Activated T-cell treated with anti-CD3 and anti-CD28 coated beads for 1 hour (primary cell): ENCODE measurements around the gene MYDGF.

Experiments
- DNase-seq: peaks from one replicate; pipeline ENCODE4 v3.0.0-alpha.2; 2020; ENCODE audit warnings: low read depth

Gene MYDGF

DNA sequence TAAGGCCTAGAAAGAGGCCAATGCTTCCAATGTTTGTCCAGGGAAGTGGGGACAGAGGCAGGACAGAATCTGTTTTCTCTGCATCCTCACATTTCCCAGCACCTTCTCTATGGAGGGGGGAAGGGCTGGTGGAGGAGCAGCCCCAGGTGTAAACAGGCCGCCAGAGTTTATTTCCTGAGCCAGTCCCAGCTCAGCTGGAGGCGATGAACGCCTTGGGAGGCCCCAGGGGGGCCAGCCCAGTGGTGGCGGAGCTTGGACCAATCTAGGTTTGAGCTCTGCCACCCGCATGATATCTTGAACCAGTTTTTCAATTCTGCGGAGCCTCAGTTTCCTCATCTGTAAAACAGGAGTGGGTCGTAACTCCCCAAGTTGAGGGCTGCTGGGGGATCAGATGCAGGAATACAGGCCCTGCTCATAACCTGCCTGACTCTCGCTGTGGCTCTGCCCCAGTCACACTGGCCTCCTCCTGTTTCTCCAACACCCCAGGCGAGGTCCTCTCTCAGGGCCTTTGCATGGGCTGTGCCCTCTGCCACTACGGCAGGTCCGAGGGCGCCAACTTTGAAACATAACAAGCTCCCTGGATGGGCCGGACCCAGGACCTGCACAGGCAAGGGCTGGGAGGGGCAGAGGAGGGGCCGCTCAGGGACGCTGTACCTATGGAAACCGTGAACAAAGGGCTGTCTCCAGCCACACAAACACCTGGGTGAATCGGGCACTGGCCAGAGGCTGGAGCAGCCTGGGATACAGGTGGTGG lies 29.7 kb downstream of the MYDGF start:
- DNase-seq = no peak

DNA sequence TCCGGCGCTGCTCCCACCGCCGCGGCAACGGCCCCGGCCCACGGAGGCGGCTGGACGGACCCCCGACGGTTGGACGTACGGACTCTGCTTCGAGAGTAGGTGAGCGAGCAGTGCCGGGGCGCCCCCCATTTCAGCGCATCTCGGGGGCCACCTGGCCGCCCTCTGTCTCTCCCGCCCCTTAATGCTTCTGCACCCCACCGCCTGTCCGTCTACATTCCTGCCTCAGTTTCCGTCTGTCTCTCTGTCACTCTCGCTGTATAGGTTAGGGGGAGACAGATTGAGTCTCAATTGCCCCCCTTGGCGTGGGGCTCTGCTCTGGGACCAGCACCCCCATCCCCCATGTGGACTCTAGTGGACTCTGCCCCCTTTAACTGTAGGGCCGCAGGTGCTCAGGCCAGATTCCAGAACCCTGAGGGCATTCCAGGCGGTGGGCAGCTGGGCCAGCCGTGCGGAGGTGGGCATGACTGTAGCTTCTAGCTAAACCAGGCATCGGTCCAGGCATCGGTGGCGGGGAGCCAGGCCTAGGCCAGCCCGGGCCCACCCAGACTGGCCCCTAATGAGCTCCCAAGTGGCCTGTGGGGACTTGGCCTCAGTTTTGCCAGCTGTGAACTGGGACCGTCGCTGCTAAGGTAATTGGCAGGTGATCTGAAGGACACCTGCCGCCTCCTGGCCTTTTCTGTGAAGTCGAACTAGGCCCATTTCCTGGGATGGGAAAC lies 30.5 kb downstream of the MYDGF start:
- DNase-seq = no peak

DNA sequence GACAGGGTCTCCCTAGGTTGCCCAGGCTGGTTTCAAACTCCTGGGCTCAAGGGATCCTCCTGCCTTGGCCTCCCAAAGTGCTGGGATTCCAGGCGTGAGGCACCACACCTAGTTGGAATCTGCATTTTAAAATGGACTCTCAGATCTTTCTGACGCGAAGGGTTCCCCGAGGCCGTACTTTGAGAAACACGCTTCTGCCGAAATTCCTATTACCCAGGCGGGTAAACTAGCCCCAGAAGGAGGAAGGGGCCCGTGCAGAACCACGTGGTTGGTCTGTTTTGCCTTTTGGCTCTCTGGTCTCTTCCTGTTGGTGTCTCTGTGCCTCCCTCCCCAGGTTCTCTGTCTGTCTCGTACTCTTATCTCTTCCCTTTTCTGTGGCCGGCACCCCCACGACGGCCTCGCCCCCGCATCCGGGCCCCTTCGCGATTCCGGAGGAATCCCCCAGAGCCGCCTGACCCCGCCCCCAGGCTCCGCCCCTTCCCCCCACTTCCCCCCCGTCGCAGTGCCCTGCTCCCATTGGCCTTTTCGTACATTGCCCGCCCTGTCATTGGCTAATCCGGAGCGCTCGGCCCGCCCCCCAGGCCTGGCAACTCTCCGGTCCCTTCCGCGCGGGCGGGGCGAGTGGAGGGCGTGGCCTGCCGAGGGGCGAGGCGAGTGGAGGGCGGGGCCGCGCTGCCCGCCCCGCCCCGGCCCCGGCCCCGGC lies 31.2 kb downstream of the MYDGF start, which contains the start of gene TNFAIP8L1:
TNFAIP8L1 (plus strand) TSS at position 689 of the 703 bp plus-strand sequence. CDS start 12,354 bp downstream, outside the sequence.
- DNase-seq = peak; percentile 100

DNA sequence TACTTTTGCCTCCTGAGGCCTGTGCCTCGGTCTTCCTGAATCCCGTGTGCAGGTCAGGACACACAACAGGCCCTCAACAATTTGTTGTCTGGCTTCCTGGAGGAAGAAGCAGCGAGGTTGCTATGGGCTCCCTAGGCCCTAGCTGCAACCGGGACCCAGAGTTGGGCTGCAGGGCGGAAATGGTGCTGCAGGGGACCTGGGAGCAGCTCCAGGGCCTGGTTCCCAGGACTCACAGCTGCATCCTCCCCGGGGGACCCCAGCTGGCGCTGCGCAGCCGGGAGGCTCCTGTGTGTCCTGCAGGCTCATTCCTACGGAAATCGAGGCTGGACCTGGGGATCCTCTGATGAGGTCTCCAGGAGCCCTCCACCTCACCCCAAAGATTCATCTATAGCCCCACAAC lies 31.8 kb downstream of the MYDGF start:
- DNase-seq = no peak

DNA sequence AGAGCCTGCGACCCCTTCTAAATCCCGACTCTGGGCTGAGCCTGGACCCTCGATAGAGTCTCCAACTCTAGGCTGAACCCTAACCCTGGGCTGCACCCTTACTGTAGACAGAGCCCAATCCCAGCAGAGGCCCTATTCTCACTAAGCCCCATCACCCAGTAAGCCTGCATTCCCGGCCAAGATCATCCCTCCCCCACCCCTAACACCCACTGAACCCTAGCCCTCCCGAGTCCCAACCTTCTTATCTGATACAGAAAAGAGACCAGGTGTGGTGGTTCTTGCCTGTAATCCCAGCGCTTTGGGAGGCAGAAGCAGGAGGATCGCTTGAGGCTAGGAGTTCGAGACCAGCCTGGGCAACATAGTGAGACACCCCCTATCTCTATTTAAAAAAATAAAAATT lies 33.4 kb downstream of the MYDGF start:
- no peak for DNase-seq

DNA sequence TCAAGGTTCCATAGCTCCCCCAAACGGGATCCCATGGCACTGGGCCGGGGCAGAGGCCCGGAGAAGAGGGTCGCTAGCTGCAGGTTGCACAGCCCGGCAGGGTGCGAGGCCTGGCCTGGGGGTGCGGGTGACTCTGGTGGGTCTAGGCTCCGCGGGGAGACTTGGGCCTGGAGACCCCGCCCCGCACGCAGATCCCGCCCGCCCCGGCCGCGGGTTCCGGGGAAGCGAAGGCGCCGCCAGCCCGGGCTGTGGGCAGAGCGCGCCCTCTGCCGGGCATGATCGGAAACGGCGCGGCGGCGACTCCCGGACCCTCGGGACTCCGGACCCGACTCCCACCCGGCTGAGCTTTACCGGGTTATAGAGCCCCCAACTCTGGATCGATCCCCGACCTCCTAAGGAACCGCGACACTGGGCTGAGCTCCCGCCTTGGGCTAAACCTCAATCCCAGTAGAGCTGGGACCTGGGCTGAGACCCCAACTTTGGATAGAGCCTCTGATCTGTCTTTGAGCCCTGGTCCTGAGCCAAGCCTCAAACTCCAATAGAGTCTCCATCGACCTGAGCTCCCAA lies 33.9 kb downstream of the MYDGF start:
- DNase-seq = peak; percentile 72

DNA sequence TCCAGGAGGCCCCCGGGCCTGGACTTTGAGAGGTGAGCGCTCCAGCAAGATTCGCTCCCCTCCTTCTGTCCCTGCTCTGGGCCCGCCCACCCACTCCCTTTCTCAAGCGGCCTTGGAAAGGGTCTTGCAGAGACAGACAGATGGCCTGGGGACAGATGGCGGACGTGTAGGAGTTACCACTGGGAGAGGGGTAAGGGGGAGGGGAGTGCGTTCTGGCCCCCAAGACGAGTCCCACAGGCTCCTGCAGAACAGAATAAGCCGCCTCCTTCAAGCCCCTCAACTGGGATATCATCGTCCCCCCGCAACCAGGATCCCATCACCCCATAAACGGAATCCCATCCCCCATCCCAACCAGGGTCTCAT lies 34.4 kb downstream of the MYDGF start:
- DNase-seq = no peak

DNA sequence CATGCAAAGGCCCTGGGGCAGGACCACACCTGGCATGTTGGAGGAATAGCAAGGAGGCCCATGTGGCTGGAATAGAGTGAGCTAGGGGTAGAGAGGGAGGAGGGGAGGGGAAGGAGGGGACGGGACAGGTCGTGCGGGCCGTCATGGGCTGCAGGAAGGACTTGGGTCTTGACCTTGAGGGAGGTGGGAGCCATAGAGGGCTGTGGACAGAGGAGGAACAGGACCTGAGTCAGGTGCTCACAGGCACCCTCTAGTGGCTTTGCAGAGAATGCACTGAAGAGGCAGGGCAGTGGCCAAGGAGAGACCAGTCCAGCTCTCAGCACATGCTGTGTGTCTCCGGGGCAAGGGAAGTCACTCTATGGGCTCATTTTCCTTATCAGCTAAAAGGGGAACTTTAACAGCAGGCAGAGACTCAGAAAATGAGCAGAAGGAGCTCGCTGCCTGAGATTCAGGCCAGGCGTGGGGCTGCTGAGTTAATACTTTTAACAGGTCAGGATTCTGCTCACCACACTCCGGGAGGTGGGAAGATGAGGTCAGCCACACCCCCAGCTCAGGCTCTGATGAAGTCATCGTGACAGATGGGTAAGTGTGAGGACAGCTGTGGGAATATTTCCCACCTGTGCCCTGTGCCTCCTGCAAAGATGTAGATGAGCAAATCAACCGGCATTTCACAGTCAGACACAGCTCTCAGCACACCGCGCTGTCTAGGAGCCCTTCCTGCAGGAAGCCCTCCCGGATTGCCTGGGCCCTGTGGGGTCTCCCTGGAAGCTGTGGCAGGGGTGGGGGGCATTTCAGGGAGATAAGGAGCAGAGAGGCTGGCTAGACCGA lies 36.8 kb downstream of the MYDGF start:
- peak; percentile 23 for DNase-seq

DNA sequence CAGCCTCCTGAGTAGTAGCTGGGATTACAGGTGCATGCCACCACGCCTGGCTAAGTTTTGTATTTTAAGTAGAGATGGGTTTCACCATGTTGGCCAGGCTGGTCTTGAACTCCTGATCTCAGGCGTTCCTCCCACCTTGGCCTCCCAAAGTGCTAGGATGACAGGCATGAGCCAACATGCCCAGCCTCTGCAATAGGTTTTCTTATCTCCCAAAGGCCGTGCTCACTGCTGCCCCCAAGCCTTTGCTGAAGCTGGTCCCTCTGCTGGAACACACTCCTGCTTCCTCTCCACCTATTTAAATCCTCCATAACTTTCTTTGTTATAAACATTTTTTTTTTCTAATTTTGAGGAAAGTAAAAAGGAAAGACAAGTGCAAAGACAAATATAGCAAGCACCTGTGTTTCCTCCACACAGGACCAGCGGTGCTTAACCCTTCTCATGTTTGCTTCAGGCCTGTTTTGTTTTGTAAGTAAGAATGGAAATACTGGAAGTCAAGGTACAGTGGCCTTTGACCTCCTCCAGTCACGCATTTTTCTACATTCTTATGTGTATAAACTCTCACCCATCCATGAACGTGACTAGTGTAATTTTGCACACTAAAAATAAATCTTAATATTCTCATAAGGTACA lies 45.3 kb downstream of the MYDGF start:
- no peak for DNase-seq

DNA sequence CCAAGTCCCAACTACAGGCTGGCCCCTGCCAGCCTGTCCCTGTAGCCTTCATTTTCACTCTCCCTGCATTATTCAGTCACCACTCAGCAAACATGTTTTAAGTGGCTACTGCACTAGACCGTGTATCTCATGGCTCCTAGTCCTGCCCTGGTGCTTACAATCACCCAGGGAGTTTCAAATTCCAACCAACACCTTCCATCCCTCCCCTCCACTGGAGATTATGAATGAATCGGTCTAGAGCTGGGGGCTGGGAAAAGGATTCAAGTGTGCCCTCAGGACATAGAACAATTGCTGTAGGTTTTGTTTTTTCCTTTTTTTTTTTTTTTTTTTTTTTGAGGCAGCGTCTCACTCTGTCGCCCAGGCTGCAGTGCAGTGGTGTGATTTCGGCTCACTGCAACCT lies 45.8 kb downstream of the MYDGF start:
- DNase-seq = no peak

DNA sequence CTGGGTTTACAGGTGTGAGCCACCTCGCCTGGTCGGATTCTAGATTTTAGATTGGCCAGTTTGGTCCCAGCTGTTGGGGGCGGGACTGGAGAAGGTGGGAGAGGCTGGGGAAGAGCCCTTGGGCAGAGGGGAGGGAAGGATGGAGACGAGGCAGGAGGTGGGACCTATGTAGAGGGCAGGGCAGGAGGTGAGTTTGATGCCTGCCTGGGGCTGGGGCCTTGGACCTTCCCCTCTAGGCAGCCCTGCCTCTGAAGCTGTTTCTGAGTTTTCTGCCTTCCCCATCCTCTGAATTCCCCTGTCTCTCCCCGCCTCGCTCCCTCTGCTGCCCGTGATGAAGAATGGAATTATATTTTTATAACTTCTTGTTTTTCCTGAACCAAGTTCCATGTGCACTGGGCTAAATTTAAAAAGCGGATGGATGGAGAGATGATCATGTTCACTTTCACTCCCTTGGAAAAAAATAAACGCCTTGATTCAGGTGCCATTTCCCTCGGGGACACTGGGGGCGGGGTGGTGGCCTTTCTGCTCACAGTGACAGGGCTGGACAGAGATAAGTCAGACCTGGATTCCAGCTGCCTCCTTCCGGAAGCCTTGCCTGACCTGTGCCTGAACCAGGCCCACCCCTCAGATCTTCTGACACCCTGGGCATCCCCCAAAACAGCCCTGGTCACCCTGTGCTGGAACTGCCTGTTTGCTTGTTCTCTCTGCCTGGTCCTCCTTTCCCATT lies 47.3 kb downstream of the MYDGF start:
- no peak for DNase-seq

DNA sequence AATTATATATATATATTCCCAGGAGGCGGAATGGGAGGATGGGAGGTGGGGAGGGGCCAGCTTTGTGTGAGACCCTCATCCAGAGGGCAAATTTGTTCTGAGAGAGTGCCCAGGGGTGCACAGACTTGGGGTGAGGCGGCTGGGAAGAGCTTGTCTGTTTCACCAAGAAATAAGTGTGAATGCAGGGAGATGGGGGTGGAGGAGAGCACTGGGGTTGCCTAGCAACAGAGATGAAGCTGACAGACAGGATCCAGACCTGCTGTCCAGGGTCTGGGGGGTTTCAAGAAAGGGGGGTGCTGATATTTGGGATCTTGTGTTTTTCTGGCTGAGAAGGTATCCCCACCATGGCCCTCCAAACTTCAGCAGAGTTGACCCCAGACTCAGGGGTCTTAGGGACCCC lies 49.5 kb downstream of the MYDGF start:
- DNase-seq = no peak

DNA sequence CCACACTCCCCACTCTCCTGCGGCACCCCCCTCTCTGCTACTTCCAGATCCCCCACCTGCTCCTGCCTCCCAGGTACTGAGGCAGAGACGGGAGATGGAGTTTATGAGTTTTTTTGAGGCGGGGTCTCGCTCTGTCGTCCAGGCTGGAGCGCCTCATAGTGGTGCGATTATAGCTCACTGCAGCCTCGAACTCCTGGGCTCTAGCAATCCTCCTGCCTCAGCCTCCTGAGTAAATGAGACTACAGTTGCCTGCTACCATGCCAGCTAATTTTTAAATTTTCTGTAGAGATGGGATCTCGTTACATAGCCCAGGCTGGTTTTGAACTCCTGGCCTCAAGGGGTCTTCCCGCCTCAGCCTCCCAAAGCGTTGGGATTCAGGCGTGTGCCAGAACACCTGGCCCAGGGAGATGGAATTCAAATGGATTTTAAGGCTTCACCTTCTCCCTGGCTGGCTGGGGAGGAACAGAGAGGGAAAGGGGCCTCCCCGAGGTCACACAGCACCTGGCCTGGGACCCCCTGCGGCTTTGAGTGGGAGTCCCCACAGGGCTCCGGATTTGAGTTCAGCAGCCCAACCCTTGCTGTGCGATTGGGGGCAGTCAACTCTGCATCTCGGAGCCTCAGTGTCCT lies 50.4 kb downstream of the MYDGF start:
- DNase-seq = no peak

DNA sequence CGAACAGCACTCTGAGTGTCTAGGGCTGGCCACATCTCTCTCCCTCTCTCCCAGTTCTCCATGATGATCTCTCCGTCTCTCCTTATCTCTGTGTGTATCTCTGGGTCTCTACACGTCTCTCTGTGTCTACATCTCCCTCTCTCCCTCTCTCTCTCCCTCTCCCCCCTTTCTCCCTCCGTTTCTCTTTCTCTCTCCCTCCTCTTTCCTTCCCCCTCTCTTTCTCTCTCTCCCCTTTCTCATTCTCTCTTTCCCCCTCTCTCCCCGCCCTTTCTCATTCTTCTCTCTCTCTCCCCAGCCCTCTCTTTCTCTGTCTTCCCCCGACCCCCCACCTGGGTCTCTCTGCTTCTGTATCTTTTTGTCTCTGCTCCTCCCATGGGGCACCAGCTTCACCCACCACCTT lies 52.1 kb downstream of the MYDGF start:
- no peak for DNase-seq

DNA sequence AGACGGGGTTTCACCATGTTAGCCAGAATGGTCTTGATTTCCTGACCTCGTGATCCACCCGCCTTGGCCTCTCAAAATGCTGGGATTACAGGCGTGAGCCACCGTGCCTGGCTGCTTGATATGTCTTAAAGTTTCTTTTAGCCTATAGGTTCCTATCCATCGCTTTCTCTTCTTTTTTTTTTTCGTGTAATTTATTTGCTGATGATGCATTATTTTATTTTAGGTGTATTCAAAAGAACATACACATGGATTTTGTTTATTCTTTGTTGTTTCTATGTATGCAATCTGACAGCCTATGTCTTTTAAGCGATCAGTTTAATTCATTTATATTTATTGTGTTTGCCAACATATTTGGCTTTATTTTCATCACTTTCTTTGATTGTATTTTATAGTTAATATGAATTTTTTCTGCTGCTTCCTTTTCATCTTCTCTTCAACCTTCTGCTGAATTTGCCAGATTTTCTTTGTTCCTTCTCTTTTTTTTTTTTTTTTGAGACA lies 56.8 kb downstream of the MYDGF start:
- DNase-seq = no peak

DNA sequence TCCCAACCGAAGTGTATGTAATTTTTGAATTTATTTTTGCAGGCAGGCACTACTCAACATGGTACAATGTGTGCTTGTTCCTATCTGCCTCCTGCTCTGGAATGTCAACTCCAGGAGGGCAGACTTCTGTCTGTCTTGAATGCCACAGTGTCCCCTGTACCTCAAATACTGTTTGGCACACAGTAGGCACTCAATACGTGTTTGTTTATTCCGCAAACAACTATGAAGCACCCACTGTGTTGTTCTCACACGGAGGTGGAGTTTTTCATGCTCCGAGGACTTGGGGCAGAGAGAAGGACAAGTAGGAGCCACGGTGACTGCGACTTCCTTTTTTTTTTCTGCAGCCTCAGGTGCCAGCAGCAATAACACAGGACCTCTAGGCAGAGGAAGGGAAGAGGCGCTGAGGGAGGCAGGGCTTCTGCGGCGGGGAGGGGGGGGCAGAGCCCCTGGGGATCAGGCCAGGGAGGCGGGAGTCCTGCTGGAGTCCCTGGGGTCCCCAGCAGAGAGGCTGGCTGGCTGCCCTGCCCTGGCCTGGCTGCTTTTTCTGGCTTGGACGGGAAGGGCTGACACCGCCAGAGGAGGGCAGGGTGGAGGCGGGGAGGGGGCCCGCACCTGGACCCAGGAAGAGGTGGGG lies 60.1 kb downstream of the MYDGF start:
- DNase-seq = no peak
